HepG2 (cell line): Measurements from ENCODE around the gene TPH1.
"Not testable (repeated sequence)": the region's sequence is repeated elsewhere in the genome, so short reads cannot be mapped to it uniquely, and the experiment has no call there.

Experiments
- MAF1 ChIP-seq: sonication (generic); formaldehyde crosslinking; IDR thresholded peaks from 2 replicates; pipeline ENCODE4 v1.5.0; 2020; ENCODE audit warnings: missing genetic modification reagents, borderline replicate concordance
- NFE2 ChIP-seq: sonication (generic); formaldehyde crosslinking; IDR thresholded peaks from 2 replicates; pipeline ENCODE4 v1.4.0; 2020; ENCODE audit warnings: missing genetic modification reagents
- POLR2A ChIP-seq, 2 experiments: IDR thresholded peaks; 2 replicates each; pipeline ENCODE4 v1.6.1; 2011; ENCODE audit warnings: low read depth in 2 of 2, low read length in 2 of 2, mild to moderate bottlenecking in 1 of 2, moderate library complexity in 1 of 2; ENCODE audit not compliant: insufficient read depth in 1 of 2
- POLR2AphosphoS2 ChIP-seq: IDR thresholded peaks from 2 replicates; pipeline ENCODE4 v1.6.1; 2011; ENCODE audit warnings: low read depth, low read length, improper control_type of control experiment
- POLR2AphosphoS5 ChIP-seq: IDR thresholded peaks from 2 replicates; pipeline ENCODE4 v1.6.1; 2012; ENCODE audit warnings: low read depth, low read length
- ZNF224 ChIP-seq: sonication (generic); formaldehyde crosslinking; IDR thresholded peaks from 2 replicates; pipeline ENCODE4 v1.5.0; 2020; ENCODE audit warnings: mild to moderate bottlenecking, missing genetic modification reagents
- ZSCAN30 ChIP-seq: sonication (generic); formaldehyde crosslinking; IDR thresholded peaks from 2 replicates; pipeline ENCODE4 v1.5.0; 2020; ENCODE audit warnings: mild to moderate bottlenecking, missing genetic modification reagents

DNA sequence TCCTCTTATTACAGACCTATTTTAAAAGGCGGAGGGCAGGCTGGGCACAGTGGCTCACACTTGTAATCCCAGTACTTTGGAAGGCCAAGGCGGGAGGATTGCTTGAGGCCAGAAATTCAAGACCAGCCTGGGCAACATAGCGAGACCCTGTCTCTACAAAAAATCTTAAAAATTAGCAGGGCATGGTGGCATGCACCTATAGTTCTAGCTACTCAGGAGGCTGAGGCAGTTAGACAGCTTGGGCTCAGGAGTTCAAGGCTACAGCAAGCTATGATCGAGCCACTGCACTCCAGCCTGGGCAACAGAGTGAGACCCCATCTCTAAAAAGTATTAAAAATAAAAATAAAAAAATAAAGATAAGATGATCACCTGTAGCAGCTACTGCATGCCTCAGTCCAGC is 45.9 kb downstream of the TPH1 start:
- not testable (repeated sequence) for TF ChIP-seq POLR2AphosphoS2; ZSCAN30; NFE2; ZNF224 (CRISPR knock-in tag); POLR2AphosphoS5; POLR2A (IDR thresholded peaks at IDR 0.05; ENCODE audit: insufficient read depth in 1 of 2, low read depth in 2 of 2, low read length in 2 of 2); MAF1 (CRISPR knock-in tag)
